Measurements from ENCODE around the gene ENTR1. TPM values are rescaled to one million over a fixed set of nuclear protein-coding genes. Genes with fewer than 3 reads are reported as not detected.
A peak's percentile ranks its signal among the peaks of the same experiment; 100 is the strongest.

The ENTR1 gene
- total RNA-seq, 1 donor from 2014 or later, result 22.8 TPM

DNA sequence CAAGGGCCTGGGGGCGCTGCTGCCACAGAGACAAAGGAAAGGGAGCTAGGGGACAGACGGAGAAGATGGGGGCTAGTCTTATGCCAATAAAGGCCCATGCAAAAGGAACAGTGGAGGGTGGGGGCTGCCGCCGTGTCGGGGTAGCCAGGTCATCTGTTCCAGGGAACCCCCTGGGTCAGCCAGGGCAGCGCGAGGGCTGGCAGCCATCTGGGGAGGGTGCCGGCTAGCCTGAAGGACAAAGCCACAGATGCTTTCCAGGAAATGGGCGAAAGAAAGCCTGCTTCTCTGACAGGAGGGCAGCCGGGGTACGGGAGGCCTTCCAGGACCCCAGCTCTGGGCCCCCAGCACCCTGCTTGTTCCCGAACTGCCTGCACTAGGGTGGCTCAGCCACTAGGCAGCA, 35.3 kb downstream of the ENTR1 start:
- ATAC-seq, result no peak

DNA sequence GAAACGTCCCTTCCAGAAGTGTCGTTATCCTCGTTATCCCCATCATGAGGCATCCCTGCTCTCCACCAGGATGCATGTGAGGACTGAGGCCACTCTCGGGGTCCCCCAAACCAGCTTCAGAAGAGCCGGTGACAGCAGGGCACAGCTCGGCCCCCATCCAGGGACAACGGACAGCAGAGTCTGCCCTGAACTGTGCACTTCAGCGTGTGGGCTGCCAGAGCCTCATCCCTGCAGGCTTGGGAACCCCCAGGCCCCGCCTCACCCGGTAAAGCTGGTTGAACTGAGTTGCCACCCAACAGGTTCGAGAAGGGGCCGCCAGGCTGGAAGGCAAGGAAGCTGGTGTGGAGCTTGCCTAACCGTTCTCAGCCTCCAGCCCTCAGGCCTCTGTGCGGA, 36.2 kb downstream of the ENTR1 start:
- ATAC-seq, result peak; percentile 2

DNA sequence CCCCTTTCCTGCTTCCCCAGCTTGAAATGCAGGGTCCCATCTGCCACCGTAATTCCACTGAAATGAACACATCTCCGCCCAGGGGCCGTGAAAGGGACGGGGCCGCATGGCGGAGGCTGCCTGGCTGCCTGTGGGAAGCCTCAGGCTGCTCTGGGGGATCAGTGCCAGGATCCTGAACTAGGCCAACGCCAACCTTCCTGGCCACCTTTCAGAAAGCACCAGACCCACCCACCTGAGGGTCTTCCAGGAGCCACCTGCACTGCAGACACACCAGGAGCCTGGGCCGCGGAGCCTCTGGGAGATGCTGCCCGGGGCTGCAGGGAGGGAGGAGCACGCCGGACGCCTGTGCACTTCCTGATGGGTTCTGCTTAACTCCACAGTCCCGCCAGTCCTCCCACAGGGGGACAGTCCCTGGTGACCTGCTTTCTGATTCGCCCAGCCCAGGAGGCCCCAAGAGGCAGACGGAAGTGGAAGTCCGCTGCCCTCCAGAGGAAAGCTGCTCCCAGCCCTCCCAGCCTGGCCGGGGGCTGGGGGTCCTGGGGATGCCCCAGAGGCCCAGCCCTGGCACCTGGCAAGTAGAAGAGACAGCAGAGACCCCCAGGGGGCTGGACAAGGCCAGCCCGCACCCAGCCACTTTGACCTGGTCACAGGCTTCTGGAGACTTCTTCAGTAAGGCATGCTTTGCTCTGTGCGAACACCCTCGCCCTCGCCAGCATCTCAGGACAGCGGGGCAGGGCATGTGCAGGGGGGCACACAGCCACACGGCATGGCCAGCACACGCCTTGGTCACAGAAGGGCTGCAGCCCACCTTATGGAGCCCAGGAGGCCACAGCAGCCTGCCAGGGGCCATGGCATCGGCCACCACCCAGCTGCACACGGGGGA, 36.9 kb downstream of the ENTR1 start, which contains the start of gene CARD9:
Gene CARD9, minus strand, starts transcription at position 370 of the 883 bp plus-strand sequence. CDS start 1,591 bp downstream, outside the sequence.
- peak; percentile 16 for ATAC-seq

DNA sequence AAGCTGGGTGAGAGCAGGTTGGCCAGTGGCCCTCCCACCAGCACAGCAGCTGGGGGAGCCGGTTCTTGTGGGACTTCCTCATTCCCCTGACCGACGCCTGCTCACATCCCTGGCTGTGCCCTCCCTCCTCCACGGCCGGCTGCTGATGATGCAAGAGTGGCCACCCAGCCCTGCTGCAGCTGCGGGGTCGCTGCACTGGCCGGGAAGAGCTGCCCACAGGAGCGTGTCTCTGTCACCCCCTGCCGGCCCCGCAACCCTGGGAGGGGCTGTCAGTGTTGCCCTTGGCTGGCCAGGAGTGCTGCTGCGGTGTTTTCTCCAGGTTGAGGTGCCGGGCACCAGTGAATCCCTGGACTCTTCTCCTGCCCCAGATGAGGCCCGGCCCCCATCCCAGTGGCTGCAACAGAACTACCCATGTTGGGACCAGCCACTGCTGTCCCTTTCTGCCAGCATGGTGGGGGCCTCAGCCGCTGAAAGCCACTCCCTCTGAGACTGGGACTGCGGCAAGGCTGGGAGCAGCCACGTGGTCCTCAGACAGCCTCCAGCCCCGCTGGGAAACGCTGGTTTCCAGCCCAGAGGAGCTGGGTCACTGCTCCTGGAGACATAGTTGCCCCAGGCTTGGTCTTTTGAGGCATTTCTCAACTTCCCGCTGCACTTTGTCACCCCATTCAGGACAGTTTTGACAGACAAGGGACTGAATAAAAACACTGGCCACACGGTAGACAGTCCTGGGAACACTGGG, 37.7 kb downstream of the ENTR1 start:
- peak; percentile 68 for ATAC-seq

DNA sequence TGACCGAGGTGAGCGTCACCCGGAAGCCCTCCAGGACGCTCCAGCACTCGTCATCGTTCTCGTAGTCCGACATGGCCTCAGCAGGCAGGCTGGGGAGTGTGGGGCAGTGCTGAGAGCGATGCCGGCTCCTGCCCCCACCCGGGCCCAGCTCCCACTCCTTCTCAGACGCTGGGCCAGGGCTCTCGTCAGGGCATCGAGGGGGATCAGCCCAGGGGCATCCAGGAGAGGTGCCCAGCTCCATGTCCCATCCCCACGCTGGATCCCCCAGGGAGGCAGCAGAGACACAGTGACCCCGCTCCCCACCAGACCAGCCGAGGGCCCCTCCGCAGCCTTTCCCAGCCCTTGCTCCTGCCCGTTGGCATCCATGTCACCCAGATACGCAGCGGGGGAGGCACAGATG, 38.4 kb downstream of the ENTR1 start:
- ATAC-seq, result no peak

DNA sequence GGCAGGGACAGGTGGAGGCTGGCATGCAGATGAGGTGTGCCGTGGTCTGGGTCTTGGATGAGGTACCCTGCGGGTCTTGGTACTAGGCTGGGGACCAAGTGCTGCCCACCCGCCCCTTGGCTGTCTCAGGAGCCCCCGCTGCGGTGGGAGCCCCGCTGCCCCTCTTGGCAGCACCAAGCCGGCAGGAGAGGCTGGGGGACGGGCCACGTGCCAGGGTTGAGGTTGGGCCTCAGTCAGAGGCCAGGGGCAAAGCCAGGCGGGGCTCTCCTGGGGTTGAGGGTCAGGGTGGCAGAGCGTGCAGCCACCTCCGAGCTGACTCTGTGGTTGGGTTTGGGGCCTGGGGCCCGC, 38.9 kb downstream of the ENTR1 start:
- ATAC-seq, result no peak

DNA sequence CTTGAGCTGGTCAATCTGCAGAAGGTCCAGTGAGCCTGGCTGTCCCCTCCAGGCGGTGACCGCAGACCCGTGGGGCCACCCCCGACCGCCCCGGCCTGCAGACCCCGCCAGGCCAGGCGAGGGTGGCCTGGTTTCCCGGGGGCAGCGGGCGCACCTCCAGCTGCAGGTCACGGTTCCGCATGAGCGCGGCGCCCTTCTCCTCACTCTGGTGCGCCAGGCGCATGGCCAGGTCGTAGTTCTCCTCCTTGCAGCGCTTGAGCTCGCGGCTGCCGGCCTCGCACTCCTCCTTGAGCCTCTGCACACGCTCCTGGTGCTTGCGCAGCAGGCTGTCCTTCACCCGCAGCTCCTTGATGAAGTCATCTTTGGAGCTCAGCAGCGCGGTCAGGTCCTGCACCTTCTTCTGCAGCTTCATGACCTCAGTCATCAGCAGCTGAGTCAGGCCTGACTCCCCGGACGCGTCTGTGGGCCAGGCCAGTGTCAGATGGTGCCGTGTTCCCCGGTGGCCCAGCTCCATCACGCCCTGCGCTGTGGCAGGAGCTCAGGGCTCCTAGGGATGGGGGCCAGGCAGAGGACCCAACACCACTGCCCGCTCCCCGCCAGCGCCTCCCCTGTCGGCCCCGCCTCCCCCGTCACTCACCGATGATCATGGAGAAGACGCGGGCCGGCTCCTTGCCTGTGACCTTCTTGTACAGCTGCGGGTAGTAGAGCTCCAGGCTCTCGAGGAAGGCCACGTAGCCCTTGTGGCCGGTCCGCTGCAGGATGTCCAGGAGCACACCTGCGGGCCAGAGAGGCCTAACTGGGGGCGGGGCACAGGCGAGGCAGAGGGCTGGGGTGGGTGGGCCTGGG, 39.5 kb downstream of the ENTR1 start:
- ATAC-seq, result no peak

DNA sequence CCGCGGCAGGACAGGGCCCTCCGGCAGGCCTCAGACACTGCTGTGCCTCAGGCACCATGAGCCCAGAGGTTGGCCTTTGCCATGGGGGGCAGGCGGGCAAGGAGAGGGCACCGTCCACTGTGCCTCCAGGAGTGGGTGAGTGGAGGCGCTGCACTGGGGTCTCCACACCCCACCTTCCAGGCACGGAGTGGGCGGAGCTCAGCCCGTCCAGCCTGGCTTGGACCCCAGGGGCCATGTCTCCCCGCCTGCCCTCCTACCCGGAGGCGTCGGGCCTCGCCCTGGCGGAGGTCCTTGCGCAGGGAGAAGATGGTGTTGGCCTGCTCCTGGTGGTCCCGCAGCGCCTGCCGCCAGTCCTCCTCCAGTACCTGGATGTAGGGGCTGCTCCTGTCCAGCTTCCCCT, 40.4 kb downstream of the ENTR1 start:
- ATAC-seq, result no peak

DNA sequence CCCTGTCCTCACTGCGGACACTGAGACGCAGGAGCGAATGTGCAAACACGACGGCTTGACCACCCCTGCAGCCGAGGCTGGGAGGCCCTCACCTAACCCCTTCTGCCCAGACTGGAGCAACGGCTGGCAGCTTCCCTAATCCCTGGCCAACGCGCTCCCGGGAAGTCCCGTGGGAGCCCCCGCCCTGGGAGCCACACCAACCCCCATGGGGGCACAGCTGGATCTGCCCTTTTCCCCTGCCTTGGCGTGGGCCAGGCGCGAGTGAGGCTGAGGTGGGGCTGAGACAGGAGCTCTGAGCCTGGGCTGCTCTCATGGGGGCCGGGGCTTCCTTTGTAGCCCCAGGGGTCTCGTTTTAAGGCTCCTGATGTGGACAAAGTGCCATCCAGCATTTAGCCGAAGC, 42.2 kb downstream of the ENTR1 start:
- no peak for ATAC-seq

DNA sequence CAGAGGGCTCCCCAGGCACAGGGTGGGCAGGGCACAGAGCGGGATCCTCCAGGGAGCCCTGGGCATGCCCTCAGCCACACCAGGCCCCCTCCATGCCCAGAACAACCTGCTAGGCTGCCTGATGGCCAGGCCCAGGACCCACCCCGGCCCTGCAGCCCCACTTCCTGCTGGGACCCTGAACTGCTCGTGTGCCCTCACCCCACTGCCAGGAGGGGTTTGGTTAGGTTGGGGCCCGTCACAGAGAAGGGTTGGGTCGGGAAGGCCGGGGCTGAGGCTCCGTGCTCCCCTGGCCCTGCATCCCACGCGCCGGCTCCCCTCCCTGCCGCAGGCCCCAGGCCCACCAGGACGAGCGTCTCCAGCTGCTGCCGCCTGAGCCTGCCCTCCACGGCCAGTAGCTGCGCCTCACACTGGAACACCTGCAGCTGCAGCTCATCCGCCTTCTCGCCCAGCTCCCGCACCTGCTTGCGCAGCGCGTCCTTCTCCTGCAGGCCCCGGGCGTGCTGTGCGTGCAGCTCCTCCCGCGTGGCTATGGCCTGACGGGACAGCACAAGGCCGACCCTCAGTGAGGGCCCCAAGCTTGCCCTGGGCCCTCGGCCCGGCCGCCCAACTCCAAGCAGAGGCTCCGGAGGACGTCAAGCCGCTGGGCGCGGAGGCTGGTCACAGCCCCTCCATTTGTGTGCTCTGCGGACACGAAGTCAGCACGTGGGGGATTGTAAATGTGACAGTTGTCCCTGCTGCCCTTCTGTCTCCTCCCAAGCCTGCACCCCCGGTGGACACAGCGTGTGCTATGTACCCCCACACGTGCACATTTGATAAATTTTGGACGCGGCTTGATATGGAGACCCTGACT, 42.9 kb downstream of the ENTR1 start:
- no peak for ATAC-seq

DNA sequence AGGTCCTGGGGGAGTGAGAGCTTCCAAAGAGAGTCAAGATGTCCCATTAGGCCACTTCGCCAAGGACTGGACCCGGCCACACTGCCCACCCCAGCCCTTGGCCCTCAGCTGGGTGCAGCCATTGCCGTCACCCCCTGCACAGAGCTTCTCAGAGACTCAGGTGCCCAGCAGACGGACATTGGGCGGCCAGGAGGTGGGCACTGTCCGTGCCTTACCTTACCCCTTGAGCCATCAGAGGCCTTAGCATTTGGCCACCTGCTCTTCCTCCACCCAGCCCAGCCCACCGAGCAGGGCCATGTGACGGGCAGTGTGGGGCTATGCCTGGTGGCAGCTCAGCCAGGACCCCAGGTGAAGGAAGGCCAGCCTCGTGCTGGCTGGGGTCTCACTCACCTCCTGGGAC, 43.6 kb downstream of the ENTR1 start:
- no peak for ATAC-seq

DNA sequence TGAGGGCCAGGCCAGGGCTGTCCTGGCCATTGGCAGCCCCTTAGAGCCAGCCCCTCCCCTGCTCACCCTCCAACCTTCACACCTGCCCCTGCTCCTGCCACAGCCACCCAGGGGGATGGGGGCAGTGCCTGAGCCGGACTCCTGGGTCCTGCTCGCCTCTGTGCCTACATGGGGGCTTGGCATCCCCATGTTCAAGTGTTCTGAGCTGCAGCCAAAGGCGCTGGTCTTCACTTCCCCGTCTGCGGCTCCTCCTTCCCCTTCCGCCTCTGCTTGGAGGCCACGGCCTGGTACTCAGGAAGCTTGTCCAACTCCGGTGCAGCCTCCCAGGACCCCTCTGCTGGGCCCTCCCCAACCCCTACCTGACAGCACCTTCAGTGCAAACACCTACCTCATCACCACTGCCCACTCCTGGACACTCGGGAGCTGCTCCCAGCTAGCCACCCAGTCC, 44.6 kb downstream of the ENTR1 start:
- ATAC-seq, result no peak

DNA sequence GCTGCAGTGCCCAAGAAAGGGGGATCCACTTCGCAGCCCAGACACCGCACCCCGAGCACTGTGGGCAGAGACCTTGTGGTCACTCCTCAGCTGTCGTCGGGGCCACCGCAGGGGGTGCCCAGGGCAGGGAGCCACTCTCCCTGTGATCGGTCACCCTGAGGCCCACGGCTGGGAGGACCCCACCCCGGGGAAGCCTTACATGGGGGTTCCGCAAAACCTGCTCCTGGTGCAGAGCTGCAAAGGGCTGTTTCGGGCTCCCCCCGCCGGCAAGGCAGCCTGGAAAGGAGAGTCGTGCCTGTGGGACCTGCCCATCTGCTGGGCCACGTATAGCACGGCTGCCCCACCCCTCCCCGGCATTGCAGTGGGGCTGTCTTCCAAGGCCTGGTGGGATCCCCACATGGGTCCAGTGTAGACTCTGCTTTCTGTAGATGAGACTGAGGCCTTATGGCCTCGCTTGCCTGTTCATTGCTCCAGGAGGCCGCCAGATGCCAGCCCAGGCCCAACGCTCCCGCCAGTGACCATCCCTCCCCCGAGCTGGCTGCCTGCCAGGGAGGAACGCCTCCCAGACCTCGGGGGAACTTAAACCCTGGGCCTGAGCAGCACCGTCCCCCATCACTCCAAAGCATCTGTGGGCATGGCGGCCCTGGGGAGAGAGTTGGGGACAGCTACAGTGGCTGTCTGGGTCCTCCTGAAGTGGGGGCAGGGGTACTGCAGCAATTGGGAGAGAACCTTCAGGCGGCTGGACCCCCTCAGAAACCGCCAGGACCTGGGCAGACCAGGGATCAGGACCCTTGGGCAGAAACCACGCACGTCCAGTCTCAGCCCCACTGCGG, 45.3 kb downstream of the ENTR1 start:
- ATAC-seq, result no peak

DNA sequence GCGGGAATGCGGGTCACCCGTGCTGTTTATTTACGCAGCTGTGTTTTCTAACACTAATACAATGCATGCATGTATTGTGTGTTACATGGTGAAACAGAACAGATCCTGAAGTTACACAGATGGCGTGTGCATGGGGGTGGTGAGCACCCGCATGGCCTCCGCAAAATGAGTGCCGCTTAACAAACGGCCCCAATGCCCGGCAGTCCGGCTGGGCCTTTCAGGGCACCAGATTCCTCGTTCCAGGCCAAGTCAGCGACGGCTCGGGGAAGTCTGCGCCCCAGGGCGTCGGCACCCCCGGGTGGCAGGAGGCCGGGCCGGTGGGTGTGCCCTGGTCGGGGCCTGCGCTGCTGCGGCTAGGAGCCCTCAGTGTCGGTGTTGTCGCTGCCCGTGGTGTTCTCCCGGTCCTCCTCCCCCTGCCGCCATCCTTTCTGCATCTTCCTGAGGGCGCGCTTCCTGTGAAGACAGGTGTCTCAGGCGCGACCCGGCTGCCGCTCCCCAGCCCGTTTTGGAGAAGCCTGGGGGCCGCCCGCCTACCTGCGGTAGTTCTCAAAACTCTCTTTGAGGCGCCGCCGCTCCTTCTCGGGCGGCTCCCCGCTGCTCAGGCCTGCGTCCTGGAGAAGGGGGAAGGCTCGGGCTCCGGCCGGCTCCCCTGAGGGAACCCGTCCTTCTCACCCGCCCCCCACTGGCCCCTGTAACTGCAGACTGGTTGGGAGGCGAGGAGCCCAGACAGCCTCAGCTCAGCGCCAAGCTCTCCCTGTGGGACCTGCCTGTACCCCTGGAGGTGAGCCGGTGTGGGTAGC, 46.3 kb downstream of the ENTR1 start:
- no peak for ATAC-seq

DNA sequence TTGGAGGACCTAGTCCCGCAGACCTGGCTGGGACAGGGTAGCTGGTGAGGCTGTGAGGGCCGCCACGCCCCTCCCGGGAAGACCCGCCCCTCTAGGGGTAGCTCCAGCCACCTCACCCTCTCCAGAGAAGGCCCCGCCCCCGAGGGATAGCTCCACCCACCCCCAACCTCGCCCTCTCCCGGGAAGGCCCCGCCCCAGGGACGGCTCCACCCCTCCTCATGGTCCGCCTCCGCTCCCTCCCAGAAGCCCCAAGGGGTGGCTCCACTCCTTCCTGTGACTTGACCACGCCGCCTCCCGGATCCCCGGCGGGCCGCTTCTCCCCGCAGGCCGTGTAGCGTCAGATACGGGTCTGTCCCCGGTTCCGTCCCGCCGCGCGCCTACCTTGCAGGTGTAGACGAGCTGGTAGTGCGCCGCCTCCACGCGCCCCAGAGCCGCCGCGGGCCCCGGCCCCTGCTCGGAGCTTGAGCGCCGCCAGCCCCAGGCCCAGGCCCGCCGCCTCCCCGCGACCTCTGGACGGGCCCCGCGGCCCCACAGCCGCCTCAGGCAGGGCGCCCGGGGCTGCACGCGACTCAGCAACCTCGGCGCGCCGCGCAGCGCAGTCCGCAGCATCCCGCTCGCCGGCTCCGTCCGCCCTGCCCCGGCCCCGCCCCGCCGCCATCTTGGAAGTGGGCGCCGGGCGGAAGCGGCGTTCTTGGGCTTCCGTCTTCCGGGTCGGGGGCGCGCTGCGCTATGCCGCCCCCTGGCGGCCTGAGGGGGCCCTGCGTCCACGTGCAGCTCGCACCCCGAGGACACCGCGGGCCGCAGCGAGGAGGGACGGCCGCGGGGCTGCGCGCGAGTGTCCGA, 47.1 kb downstream of the ENTR1 start, which contains the start of gene DNLZ:
Gene DNLZ, minus strand, starts transcription at position 639 of the 843 bp plus-strand sequence. Its CDS starts 30 bp downstream, at position 609.
- ATAC-seq, result peak; percentile 95

DNA sequence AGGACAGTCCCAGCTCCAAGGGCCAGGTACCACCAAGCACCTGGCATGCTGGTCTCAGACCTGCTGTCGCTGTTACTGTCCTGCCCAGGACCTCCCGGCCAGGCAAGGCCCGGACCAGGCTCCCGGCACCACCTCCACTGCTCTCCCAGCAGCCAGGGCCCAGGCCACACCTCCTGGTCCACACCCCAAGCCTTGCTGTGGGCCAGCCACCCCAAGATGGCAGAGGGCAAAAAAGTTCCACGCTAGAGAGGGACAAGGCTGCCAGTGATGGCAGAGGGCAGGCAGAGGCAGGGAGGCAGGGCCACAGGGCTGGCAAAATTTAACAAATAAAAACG, 48.0 kb downstream of the ENTR1 start:
- ATAC-seq, result no peak

DNA sequence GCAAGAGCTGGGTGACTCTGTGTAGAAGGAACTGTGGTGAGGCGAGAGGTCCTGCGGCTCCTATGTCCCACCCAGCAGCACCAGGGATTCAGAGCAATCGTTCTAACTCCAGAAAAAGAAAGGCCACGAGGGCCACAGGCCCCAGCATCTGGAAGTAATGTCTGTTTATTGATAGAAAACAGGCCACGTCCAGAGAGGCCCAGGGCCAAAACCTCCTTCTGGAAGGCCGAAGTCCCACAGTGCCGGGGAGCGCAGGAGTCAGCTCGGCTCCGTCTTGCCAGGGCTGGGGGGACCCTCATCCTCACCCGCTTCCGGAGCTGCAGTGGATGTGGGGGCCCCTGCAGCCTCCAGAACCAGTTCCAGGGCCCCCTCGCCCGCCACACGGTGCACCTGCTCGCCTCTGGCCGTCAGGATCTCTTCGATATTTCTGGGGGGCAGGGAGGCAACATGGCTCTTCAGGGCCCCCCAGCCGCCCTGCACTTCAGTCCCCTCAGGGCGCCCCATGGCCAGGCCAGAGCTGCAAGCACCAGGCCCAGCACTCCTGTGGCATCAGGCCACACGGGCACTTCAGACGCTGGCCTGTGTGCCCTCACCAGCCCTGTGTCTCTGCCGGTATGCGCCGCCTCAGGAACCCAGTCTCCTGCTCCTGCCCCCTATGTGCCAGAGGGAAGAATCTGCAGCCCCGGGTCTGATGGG, 48.5 kb downstream of the ENTR1 start:
- ATAC-seq, result no peak

DNA sequence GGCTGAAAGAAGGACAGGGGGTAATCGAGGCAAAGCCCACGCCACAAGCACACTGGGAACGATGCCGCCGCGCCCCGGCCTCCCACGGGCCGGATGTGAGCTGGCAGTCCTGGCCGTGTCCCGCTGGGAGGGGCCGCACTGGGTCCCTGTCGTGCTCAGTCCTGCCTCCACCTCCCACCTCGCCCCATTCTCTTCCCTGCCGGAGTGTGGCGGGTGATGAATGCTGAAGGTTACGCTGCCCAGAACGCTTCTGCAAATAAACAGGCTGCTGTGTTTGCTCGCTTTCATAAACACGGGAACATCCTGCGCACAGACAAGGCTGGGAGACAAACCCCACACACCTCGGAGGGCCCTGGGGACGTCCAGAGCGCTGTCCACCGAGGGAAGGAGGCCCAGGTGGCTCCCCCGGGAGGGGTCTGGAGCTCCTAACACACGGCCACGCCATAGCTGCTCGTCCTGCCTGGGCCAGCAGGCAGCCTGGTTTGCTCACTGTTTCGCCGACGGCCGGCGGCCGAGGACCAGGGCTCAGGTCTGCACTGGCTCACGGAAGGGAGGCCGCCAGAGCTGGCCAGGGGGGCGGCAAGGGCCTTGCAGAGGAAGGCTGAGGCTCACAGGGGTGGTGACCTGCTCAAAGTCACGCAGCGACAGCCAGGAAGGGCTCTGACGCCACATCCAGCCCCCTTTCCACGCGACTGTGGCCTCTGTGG, 49.2 kb downstream of the ENTR1 start:
- ATAC-seq, result no peak
